ENCODE data around the gene ANKRD13C.

DNA sequence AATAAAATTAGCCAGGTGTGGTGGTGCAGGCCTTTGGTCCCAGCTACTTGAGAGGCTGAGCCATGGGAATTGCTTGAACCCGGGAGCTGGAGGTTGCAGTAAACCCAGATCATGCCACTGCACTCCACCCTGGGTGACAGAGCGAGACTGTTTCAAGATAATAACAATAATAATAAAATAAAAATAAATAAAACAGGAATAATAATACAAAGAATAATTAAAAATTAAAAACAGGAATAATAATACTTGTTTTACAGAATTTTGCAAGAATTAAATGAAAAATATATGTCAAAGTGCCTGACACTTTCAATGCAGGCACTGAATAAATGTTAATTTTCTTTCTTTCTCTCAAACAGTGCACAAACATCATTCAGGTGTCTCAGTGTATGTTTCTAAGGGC, 30.0 kb upstream of the ANKRD13C start:
- TF ChIP-seq, protein P1, sequence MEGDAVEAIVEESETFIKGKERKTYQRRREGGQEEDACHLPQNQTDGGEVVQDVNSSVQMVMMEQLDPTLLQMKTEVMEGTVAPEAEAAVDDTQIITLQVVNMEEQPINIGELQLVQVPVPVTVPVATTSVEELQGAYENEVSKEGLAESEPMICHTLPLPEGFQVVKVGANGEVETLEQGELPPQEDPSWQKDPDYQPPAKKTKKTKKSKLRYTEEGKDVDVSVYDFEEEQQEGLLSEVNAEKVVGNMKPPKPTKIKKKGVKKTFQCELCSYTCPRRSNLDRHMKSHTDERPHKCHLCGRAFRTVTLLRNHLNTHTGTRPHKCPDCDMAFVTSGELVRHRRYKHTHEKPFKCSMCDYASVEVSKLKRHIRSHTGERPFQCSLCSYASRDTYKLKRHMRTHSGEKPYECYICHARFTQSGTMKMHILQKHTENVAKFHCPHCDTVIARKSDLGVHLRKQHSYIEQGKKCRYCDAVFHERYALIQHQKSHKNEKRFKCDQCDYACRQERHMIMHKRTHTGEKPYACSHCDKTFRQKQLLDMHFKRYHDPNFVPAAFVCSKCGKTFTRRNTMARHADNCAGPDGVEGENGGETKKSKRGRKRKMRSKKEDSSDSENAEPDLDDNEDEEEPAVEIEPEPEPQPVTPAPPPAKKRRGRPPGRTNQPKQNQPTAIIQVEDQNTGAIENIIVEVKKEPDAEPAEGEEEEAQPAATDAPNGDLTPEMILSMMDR (IDR thresholded peaks at IDR 0.05) = no peak
- TF ChIP-seq EP300 (IDR thresholded peaks at IDR 0.05) = no peak
- no peak for TF ChIP-seq POLR2A (IDR thresholded peaks at IDR 0.05)

Measured in ovary (tissue), 3 donors.